ENCODE results near the gene RPL31.

DNA sequence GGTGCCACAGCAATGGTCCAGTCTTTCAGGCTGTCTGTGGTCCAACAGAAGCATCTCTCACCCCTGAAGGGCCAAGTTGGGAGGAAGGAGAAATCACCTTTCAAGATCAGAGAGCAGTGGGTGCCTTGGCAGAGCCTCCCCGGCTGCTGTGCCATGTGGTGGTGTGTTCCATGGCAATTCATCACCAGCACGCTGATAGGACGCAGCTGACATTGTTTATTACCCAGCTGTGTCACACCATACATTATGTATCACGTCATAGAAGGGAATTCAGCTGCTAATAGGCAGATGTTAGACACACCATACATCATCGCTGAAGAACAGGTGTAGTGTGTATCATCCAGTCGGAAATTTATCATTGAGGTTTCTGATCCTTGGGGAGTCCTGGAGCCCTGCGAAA, 29.6 kb upstream of the RPL31 start:
- TF ChIP-seq YY1 (IDR thresholded peaks at IDR 0.05; ENCODE audit: insufficient read depth, insufficient read length) (no peak), ZNF274 (IDR thresholded peaks at IDR 0.05; ENCODE audit: low read depth, low read length) (no peak), SUZ12 (IDR thresholded peaks at IDR 0.05; ENCODE audit: extremely low read depth, insufficient read depth, insufficient read length) (no peak)

Data from NT2/D1 (cell line).